GM18873 (cell line): Measurements from ENCODE around the gene DNLZ.

Source experiments
- ATAC-seq: cut with Tn5 transposase; IDR thresholded peaks from one replicate; pipeline ENCODE4 v1.9.1; 2021; ENCODE audit warnings: mild to moderate bottlenecking, moderate library complexity, moderate number of reproducible peaks; ENCODE audit not compliant: unreplicated experiment, low FRiP score

DNLZ gene

DNA sequence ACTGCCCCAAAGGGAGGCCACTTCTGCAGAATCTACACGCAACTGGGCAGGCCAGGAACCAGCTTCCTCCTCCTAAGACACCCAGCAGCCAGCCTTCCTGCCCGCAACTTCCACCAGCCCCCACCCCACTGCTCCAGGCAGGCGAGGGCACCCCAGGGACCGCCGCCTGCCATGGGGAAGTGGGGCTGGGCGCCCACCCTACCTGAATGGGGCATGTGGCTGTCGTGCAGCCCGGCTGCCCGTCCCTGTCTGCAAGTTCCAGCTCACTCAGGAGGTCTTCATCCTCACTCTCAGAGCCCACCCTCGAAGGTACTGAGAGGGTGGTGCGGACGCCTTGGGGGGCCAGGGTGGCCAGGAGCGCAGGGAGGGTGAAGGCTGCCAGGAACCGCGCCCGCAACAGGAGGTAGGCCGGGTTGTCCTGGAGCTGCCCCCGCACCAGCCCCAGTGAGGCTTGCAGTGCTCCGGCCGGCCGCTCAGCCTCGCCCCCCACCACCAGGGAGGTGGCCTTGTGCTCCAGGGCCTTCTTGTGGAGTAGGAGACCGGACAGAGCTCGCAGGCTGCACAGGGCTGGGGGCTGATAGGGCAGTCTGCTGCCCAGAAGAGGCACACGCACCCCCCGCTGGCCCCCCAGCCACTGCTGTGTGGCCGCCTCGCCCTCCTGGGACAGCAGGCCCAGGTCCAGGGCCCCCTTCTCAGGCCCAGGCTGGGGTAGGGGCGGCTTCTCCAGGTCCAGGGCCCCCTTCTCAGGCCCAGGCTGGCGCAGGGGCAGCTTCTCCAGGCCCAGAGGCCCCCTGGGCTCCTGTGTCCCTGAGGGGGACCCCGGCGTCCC lies 14.0 kb upstream of the DNLZ start:
- ATAC-seq = no peak

DNA sequence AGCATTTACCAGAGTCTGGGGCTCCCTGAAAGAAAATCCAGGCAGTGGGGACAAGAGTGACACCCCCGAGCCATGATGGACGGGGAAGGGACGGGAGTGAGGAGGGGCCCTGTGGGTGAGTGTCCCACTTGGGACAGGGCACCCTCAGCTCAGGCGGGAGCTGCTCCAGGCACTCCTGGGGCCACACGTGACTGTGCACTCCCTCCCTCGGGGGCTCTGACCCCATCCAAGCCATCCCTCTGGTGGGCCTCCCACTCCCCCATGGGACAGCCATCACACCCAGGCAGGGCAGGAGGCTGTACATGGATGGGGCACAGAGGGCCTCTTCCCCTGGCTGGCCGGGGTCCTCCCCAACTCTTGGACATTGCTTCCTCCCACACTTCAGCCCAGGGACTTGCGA lies 12.9 kb upstream of the DNLZ start:
- ATAC-seq = no peak

DNA sequence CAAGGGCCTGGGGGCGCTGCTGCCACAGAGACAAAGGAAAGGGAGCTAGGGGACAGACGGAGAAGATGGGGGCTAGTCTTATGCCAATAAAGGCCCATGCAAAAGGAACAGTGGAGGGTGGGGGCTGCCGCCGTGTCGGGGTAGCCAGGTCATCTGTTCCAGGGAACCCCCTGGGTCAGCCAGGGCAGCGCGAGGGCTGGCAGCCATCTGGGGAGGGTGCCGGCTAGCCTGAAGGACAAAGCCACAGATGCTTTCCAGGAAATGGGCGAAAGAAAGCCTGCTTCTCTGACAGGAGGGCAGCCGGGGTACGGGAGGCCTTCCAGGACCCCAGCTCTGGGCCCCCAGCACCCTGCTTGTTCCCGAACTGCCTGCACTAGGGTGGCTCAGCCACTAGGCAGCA lies 11.6 kb upstream of the DNLZ start:
- no peak for ATAC-seq

DNA sequence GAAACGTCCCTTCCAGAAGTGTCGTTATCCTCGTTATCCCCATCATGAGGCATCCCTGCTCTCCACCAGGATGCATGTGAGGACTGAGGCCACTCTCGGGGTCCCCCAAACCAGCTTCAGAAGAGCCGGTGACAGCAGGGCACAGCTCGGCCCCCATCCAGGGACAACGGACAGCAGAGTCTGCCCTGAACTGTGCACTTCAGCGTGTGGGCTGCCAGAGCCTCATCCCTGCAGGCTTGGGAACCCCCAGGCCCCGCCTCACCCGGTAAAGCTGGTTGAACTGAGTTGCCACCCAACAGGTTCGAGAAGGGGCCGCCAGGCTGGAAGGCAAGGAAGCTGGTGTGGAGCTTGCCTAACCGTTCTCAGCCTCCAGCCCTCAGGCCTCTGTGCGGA lies 10.6 kb upstream of the DNLZ start:
- ATAC-seq = no peak

DNA sequence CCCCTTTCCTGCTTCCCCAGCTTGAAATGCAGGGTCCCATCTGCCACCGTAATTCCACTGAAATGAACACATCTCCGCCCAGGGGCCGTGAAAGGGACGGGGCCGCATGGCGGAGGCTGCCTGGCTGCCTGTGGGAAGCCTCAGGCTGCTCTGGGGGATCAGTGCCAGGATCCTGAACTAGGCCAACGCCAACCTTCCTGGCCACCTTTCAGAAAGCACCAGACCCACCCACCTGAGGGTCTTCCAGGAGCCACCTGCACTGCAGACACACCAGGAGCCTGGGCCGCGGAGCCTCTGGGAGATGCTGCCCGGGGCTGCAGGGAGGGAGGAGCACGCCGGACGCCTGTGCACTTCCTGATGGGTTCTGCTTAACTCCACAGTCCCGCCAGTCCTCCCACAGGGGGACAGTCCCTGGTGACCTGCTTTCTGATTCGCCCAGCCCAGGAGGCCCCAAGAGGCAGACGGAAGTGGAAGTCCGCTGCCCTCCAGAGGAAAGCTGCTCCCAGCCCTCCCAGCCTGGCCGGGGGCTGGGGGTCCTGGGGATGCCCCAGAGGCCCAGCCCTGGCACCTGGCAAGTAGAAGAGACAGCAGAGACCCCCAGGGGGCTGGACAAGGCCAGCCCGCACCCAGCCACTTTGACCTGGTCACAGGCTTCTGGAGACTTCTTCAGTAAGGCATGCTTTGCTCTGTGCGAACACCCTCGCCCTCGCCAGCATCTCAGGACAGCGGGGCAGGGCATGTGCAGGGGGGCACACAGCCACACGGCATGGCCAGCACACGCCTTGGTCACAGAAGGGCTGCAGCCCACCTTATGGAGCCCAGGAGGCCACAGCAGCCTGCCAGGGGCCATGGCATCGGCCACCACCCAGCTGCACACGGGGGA lies 10.0 kb upstream of the DNLZ start, which contains the start of gene CARD9:
Gene CARD9 (minus strand): TSS at position 370 of the 883 bp plus-strand sequence. CDS start 1,591 bp downstream, outside the sequence.
- ATAC-seq = no peak

DNA sequence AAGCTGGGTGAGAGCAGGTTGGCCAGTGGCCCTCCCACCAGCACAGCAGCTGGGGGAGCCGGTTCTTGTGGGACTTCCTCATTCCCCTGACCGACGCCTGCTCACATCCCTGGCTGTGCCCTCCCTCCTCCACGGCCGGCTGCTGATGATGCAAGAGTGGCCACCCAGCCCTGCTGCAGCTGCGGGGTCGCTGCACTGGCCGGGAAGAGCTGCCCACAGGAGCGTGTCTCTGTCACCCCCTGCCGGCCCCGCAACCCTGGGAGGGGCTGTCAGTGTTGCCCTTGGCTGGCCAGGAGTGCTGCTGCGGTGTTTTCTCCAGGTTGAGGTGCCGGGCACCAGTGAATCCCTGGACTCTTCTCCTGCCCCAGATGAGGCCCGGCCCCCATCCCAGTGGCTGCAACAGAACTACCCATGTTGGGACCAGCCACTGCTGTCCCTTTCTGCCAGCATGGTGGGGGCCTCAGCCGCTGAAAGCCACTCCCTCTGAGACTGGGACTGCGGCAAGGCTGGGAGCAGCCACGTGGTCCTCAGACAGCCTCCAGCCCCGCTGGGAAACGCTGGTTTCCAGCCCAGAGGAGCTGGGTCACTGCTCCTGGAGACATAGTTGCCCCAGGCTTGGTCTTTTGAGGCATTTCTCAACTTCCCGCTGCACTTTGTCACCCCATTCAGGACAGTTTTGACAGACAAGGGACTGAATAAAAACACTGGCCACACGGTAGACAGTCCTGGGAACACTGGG lies 9.2 kb upstream of the DNLZ start:
- no peak for ATAC-seq

DNA sequence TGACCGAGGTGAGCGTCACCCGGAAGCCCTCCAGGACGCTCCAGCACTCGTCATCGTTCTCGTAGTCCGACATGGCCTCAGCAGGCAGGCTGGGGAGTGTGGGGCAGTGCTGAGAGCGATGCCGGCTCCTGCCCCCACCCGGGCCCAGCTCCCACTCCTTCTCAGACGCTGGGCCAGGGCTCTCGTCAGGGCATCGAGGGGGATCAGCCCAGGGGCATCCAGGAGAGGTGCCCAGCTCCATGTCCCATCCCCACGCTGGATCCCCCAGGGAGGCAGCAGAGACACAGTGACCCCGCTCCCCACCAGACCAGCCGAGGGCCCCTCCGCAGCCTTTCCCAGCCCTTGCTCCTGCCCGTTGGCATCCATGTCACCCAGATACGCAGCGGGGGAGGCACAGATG lies 8.5 kb upstream of the DNLZ start:
- ATAC-seq = no peak

DNA sequence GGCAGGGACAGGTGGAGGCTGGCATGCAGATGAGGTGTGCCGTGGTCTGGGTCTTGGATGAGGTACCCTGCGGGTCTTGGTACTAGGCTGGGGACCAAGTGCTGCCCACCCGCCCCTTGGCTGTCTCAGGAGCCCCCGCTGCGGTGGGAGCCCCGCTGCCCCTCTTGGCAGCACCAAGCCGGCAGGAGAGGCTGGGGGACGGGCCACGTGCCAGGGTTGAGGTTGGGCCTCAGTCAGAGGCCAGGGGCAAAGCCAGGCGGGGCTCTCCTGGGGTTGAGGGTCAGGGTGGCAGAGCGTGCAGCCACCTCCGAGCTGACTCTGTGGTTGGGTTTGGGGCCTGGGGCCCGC lies 8.0 kb upstream of the DNLZ start:
- no peak for ATAC-seq

DNA sequence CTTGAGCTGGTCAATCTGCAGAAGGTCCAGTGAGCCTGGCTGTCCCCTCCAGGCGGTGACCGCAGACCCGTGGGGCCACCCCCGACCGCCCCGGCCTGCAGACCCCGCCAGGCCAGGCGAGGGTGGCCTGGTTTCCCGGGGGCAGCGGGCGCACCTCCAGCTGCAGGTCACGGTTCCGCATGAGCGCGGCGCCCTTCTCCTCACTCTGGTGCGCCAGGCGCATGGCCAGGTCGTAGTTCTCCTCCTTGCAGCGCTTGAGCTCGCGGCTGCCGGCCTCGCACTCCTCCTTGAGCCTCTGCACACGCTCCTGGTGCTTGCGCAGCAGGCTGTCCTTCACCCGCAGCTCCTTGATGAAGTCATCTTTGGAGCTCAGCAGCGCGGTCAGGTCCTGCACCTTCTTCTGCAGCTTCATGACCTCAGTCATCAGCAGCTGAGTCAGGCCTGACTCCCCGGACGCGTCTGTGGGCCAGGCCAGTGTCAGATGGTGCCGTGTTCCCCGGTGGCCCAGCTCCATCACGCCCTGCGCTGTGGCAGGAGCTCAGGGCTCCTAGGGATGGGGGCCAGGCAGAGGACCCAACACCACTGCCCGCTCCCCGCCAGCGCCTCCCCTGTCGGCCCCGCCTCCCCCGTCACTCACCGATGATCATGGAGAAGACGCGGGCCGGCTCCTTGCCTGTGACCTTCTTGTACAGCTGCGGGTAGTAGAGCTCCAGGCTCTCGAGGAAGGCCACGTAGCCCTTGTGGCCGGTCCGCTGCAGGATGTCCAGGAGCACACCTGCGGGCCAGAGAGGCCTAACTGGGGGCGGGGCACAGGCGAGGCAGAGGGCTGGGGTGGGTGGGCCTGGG lies 7.4 kb upstream of the DNLZ start:
- no peak for ATAC-seq

DNA sequence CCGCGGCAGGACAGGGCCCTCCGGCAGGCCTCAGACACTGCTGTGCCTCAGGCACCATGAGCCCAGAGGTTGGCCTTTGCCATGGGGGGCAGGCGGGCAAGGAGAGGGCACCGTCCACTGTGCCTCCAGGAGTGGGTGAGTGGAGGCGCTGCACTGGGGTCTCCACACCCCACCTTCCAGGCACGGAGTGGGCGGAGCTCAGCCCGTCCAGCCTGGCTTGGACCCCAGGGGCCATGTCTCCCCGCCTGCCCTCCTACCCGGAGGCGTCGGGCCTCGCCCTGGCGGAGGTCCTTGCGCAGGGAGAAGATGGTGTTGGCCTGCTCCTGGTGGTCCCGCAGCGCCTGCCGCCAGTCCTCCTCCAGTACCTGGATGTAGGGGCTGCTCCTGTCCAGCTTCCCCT lies 6.5 kb upstream of the DNLZ start:
- ATAC-seq = no peak

DNA sequence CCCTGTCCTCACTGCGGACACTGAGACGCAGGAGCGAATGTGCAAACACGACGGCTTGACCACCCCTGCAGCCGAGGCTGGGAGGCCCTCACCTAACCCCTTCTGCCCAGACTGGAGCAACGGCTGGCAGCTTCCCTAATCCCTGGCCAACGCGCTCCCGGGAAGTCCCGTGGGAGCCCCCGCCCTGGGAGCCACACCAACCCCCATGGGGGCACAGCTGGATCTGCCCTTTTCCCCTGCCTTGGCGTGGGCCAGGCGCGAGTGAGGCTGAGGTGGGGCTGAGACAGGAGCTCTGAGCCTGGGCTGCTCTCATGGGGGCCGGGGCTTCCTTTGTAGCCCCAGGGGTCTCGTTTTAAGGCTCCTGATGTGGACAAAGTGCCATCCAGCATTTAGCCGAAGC lies 4.6 kb upstream of the DNLZ start:
- no peak for ATAC-seq

DNA sequence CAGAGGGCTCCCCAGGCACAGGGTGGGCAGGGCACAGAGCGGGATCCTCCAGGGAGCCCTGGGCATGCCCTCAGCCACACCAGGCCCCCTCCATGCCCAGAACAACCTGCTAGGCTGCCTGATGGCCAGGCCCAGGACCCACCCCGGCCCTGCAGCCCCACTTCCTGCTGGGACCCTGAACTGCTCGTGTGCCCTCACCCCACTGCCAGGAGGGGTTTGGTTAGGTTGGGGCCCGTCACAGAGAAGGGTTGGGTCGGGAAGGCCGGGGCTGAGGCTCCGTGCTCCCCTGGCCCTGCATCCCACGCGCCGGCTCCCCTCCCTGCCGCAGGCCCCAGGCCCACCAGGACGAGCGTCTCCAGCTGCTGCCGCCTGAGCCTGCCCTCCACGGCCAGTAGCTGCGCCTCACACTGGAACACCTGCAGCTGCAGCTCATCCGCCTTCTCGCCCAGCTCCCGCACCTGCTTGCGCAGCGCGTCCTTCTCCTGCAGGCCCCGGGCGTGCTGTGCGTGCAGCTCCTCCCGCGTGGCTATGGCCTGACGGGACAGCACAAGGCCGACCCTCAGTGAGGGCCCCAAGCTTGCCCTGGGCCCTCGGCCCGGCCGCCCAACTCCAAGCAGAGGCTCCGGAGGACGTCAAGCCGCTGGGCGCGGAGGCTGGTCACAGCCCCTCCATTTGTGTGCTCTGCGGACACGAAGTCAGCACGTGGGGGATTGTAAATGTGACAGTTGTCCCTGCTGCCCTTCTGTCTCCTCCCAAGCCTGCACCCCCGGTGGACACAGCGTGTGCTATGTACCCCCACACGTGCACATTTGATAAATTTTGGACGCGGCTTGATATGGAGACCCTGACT lies 4.0 kb upstream of the DNLZ start:
- ATAC-seq = no peak

DNA sequence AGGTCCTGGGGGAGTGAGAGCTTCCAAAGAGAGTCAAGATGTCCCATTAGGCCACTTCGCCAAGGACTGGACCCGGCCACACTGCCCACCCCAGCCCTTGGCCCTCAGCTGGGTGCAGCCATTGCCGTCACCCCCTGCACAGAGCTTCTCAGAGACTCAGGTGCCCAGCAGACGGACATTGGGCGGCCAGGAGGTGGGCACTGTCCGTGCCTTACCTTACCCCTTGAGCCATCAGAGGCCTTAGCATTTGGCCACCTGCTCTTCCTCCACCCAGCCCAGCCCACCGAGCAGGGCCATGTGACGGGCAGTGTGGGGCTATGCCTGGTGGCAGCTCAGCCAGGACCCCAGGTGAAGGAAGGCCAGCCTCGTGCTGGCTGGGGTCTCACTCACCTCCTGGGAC lies 3.3 kb upstream of the DNLZ start:
- ATAC-seq = no peak

DNA sequence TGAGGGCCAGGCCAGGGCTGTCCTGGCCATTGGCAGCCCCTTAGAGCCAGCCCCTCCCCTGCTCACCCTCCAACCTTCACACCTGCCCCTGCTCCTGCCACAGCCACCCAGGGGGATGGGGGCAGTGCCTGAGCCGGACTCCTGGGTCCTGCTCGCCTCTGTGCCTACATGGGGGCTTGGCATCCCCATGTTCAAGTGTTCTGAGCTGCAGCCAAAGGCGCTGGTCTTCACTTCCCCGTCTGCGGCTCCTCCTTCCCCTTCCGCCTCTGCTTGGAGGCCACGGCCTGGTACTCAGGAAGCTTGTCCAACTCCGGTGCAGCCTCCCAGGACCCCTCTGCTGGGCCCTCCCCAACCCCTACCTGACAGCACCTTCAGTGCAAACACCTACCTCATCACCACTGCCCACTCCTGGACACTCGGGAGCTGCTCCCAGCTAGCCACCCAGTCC lies 2.3 kb upstream of the DNLZ start:
- no peak for ATAC-seq

DNA sequence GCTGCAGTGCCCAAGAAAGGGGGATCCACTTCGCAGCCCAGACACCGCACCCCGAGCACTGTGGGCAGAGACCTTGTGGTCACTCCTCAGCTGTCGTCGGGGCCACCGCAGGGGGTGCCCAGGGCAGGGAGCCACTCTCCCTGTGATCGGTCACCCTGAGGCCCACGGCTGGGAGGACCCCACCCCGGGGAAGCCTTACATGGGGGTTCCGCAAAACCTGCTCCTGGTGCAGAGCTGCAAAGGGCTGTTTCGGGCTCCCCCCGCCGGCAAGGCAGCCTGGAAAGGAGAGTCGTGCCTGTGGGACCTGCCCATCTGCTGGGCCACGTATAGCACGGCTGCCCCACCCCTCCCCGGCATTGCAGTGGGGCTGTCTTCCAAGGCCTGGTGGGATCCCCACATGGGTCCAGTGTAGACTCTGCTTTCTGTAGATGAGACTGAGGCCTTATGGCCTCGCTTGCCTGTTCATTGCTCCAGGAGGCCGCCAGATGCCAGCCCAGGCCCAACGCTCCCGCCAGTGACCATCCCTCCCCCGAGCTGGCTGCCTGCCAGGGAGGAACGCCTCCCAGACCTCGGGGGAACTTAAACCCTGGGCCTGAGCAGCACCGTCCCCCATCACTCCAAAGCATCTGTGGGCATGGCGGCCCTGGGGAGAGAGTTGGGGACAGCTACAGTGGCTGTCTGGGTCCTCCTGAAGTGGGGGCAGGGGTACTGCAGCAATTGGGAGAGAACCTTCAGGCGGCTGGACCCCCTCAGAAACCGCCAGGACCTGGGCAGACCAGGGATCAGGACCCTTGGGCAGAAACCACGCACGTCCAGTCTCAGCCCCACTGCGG lies 1.6 kb upstream of the DNLZ start:
- no peak for ATAC-seq

DNA sequence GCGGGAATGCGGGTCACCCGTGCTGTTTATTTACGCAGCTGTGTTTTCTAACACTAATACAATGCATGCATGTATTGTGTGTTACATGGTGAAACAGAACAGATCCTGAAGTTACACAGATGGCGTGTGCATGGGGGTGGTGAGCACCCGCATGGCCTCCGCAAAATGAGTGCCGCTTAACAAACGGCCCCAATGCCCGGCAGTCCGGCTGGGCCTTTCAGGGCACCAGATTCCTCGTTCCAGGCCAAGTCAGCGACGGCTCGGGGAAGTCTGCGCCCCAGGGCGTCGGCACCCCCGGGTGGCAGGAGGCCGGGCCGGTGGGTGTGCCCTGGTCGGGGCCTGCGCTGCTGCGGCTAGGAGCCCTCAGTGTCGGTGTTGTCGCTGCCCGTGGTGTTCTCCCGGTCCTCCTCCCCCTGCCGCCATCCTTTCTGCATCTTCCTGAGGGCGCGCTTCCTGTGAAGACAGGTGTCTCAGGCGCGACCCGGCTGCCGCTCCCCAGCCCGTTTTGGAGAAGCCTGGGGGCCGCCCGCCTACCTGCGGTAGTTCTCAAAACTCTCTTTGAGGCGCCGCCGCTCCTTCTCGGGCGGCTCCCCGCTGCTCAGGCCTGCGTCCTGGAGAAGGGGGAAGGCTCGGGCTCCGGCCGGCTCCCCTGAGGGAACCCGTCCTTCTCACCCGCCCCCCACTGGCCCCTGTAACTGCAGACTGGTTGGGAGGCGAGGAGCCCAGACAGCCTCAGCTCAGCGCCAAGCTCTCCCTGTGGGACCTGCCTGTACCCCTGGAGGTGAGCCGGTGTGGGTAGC lies 605 bp upstream of the DNLZ start:
- ATAC-seq = peak; percentile 3

DNA sequence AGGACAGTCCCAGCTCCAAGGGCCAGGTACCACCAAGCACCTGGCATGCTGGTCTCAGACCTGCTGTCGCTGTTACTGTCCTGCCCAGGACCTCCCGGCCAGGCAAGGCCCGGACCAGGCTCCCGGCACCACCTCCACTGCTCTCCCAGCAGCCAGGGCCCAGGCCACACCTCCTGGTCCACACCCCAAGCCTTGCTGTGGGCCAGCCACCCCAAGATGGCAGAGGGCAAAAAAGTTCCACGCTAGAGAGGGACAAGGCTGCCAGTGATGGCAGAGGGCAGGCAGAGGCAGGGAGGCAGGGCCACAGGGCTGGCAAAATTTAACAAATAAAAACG lies 1.1 kb downstream of the DNLZ start:
- no peak for ATAC-seq
